Fibroblast of lung (primary cell): ENCODE data around the gene PTRH1. TPM values are rescaled to one million over a fixed set of nuclear protein-coding genes. Genes with fewer than 3 reads are reported as not detected.
A peak's percentile ranks its signal among the peaks of the same experiment; 100 is the strongest.

Experiments used
- DNase-seq, 2 donors: peaks; one replicate each; pipeline versions ENCODE4 v3.0.0 to v3.0.0-alpha.2; 2010; ENCODE audit warnings: low read depth in 2 of 2
- H2AFZ ChIP-seq: 2 replicates; pipeline ENCODE4 v1.5.1; 2012; ENCODE audit warnings: low read length, control low read depth, inconsistent platforms
- H3K27ac ChIP-seq: 2 replicates; pipeline ENCODE4 v1.5.1; 2011; ENCODE audit warnings: low read length, control low read depth; ENCODE audit not compliant: insufficient read depth
- H3K27me3 ChIP-seq: 2 replicates; pipeline ENCODE4 v1.5.1; 2011; ENCODE audit warnings: mild to moderate bottlenecking, low read length; ENCODE audit not compliant: control insufficient read depth, insufficient read depth
- H3K36me3 ChIP-seq: 2 replicates; pipeline ENCODE4 v1.5.1; 2011; ENCODE audit warnings: low read length; ENCODE audit not compliant: control insufficient read depth, insufficient read depth
- H3K4me1 ChIP-seq: 2 replicates; pipeline ENCODE4 v1.5.1; 2011; ENCODE audit warnings: low read length; ENCODE audit not compliant: control insufficient read depth, insufficient read depth; ENCODE audit errors: extremely low read depth
- H3K4me2 ChIP-seq: 2 replicates; pipeline ENCODE4 v1.5.1; 2011; ENCODE audit warnings: low read length, control low read depth; ENCODE audit not compliant: insufficient read depth; ENCODE audit errors: extremely low read depth
- H3K4me3 ChIP-seq, 4 experiments: fragments of 200-600 bp in 1 of 4; sonication (generic) in 1 of 4; replicated peaks in 1 of 4; 2 replicates each; pipeline ENCODE4 v1.5.1; 2011 to 2016; ENCODE audit warnings: low read length in 4 of 4, low read depth in 3 of 4, mild to moderate bottlenecking in 3 of 4, control low read depth in 2 of 4, inconsistent platforms in 1 of 4, mixed read lengths in 1 of 4; ENCODE audit not compliant: insufficient read depth in 1 of 4; ENCODE audit errors: control extremely low read depth in 1 of 4
- H3K79me2 ChIP-seq: 2 replicates; pipeline ENCODE4 v1.5.1; 2012; ENCODE audit warnings: mild to moderate bottlenecking, low read length, inconsistent platforms; ENCODE audit not compliant: control insufficient read depth, insufficient read depth
- H3K9ac ChIP-seq: 2 replicates; pipeline ENCODE4 v1.5.1; 2011; ENCODE audit warnings: mild to moderate bottlenecking, low read length, control low read depth; ENCODE audit not compliant: insufficient read depth
- H3K9me3 ChIP-seq: 2 replicates; pipeline ENCODE4 v1.5.1; 2012; ENCODE audit warnings: low read depth, low read length; ENCODE audit not compliant: control insufficient read depth, insufficient read depth
- H4K20me1 ChIP-seq: 2 replicates; pipeline ENCODE4 v1.5.1; 2011; ENCODE audit warnings: low read length; ENCODE audit not compliant: control insufficient read depth, insufficient read depth; ENCODE audit errors: extremely low read depth
- EZH2 ChIP-seq: IDR thresholded peaks from 2 replicates; pipeline ENCODE4 v1.5.1; 2012; ENCODE audit warnings: low read length, control low read depth, mild to moderate bottlenecking; ENCODE audit errors: missing control alignments
- polyA plus RNA-seq, 2 donors: library from polyadenylated mRNA; depleted of rRNA in 1 of 2; stranded (reverse) in 1 of 2; unstranded in 1 of 2; fragments of >200 nt; gene quantifications; 2 replicates each; pipeline ENCODE4 v1.2.1, GENCODE V29; 2011 to 2012; ENCODE audit warnings: missing spikeins in 1 of 2
- total RNA-seq: library from RNA; depleted of rRNA; stranded (reverse); fragments of >200 nt; gene quantifications from 2 replicates; pipeline ENCODE4 v1.2.1, GENCODE V29; 2014
- TF ChIP-seq, protein P1 (sequence below), 2 donors: IDR thresholded peaks in 1 of 2; conservative IDR thresholded peaks in 1 of 2; 1 replicate in 1 of 2; 2 replicates in 1 of 2; pipeline ENCODE4 v1.5.1; 2011 to 2012; ENCODE audit warnings: low read length in 2 of 2, control low read depth in 1 of 2, inconsistent platforms in 1 of 2, low read depth in 1 of 2, mild to moderate bottlenecking in 1 of 2

PTRH1 gene
- total and polyA plus RNA-seq, 2 donors (not counting 1 experiment from before 2014, with no cell fraction given), result 4.9 to 26.1 TPM

DNA sequence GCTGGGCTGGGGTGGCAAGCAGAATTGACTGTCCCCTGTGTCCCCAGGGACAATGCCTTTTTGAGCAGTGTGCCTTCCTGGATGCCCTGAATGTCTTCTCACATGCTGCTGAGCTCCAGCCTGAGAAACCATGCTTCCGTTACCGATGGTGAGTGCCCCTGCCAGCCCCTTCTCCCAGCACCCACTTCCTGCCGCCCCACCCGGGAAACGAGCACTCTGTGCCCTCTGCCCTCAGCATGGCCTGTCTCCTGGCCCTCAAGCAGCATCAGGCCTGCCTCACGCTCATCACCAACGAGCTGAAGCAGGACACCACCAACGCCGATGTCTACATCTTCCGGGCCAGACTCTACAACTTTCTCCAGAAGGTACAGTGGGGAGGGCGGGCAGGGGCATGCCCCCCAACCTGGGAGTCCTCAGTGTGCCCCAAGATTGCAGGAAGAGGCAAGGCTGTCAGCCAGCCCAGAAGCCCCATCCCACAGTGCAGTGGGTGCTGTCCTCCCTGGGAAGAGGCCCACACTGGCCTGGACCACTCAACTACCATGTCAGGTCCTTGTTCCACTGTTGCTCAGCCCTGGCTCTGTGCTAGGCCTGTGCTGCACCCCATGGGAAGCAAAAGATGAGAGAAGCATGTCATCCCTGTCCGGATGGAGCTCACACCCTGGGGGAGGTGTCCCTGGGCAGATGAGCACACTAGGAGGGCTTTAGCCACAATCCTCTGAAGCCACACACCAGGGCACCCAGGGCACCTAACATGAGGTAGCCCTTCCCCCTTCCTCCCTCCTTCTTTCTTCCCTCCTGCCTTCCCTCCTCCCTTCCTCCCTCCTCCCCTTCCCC lies 4.8 kb upstream of the PTRH1 start:
- H4K20me1 ChIP-seq, result no peaks in the 10 kb centered on the region
- H3K4me3 ChIP-seq, result no peak overlapping the region
- no peaks in the 10 kb centered on the region for H3K9me3 ChIP-seq
- H3K36me3 ChIP-seq, result no peaks in the 10 kb centered on the region
- H3K9ac ChIP-seq, result no peak overlapping the region
- no peaks in the 10 kb centered on the region for H3K27me3 ChIP-seq
- peaks cover 16% of the 10 kb centered on the region for H3K4me1 ChIP-seq
- TF ChIP-seq, protein P1, sequence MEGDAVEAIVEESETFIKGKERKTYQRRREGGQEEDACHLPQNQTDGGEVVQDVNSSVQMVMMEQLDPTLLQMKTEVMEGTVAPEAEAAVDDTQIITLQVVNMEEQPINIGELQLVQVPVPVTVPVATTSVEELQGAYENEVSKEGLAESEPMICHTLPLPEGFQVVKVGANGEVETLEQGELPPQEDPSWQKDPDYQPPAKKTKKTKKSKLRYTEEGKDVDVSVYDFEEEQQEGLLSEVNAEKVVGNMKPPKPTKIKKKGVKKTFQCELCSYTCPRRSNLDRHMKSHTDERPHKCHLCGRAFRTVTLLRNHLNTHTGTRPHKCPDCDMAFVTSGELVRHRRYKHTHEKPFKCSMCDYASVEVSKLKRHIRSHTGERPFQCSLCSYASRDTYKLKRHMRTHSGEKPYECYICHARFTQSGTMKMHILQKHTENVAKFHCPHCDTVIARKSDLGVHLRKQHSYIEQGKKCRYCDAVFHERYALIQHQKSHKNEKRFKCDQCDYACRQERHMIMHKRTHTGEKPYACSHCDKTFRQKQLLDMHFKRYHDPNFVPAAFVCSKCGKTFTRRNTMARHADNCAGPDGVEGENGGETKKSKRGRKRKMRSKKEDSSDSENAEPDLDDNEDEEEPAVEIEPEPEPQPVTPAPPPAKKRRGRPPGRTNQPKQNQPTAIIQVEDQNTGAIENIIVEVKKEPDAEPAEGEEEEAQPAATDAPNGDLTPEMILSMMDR (conservative IDR thresholded peaks at IDR 0.05 in 1 of 2, IDR thresholded peaks at IDR 0.05 in 1 of 2; ENCODE audit: low read depth in 1 of 2, low read length in 2 of 2), result no peak
- no peak for TF ChIP-seq EZH2
- H3K4me2 ChIP-seq, result no peak overlapping the region
- DNase-seq, result no peak
- H3K27ac ChIP-seq, result no peak overlapping the region
- no peaks in the 10 kb centered on the region for H3K79me2 ChIP-seq
- H2AFZ ChIP-seq, result no peak overlapping the region

DNA sequence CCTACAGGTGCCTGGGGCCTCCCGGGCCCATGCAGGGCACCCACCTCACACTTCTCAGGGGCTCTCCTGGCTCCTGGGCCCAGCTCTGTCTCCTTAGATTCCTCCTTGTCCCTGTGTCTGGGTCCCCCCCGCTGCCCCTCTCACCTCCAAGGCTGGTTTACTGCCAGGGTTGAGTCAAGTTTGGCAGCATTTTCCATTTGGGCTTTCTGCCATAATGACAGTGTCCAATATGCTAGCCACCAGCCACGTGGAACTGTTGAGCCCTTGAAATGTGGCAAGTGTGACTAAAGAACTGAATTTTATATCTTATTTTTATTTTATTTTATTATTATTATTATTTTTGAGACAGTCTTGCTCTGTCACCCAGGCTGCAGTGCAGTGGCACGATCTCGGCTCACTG lies 2.3 kb upstream of the PTRH1 start:
- no peaks in the 10 kb centered on the region for H3K36me3 ChIP-seq
- no peaks in the 10 kb centered on the region for H3K27me3 ChIP-seq
- H2AFZ ChIP-seq, result no peak overlapping the region
- no peaks in the 10 kb centered on the region for H3K79me2 ChIP-seq
- peaks cover 7% of the 10 kb centered on the region for H3K4me1 ChIP-seq
- DNase-seq, result no peak
- H3K4me2 ChIP-seq, result no peak overlapping the region
- H3K4me3 ChIP-seq, result no peak overlapping the region
- no peak overlapping the region for H3K9ac ChIP-seq
- H3K27ac ChIP-seq, result no peak overlapping the region
- no peaks in the 10 kb centered on the region for H3K9me3 ChIP-seq
- H4K20me1 ChIP-seq, result no peaks in the 10 kb centered on the region
- TF ChIP-seq, protein P1 (conservative IDR thresholded peaks at IDR 0.05 in 1 of 2, IDR thresholded peaks at IDR 0.05 in 1 of 2; ENCODE audit: low read depth in 1 of 2, low read length in 2 of 2), result no peak
- no peak for TF ChIP-seq EZH2

DNA sequence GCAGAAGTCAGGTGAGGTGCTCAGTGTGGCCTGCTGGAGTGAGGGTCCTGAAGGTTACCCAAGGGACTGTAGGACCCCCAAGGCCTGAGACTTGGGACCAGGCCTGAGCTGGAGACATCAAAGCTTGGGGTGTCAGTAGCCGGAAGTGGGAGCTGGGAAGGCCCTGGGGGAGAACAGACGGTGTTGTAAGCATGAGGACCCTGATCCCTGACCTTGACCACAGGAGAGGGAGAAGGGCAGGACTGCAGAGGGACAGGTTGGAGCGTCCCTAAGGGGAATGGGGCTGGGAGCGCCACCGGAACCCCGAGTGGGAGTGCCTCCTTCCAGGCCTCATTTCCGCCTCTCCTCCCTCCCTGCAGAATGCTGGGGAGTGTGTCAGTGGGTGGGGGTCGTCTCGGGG lies 949 bp upstream of the PTRH1 start:
- peak overlapping the region; percentile 82 for H3K27ac ChIP-seq
- H2AFZ ChIP-seq, result peak overlapping the region; percentile 88
- peak overlapping the region; percentile 62 to 88 (median 77) for H3K4me3 ChIP-seq
- no peaks in the 10 kb centered on the region for H3K9me3 ChIP-seq
- H3K9ac ChIP-seq, result peak overlapping the region; percentile 76
- no peak for TF ChIP-seq EZH2
- TF ChIP-seq, protein P1 (conservative IDR thresholded peaks at IDR 0.05 in 1 of 2, IDR thresholded peaks at IDR 0.05 in 1 of 2; ENCODE audit: low read depth in 1 of 2, low read length in 2 of 2), result no peak
- no peaks in the 10 kb centered on the region for H3K27me3 ChIP-seq
- no peaks in the 10 kb centered on the region for H4K20me1 ChIP-seq
- H3K4me1 ChIP-seq, result peaks cover 7% of the 10 kb centered on the region
- H3K4me2 ChIP-seq, result peak overlapping the region; percentile 81
- H3K79me2 ChIP-seq, result no peaks in the 10 kb centered on the region
- peaks cover 1% of the 10 kb centered on the region for H3K36me3 ChIP-seq
- DNase-seq, result no peak
